ENCODE results near the gene ZNF844. TPM values are rescaled to one million over a fixed set of nuclear protein-coding genes. Genes with fewer than 3 reads are reported as not detected.

ZNF844 gene
- total RNA-seq = 1 to 10 TPM; 2.2 to 5.7 (median 4.9) TPM

DNA sequence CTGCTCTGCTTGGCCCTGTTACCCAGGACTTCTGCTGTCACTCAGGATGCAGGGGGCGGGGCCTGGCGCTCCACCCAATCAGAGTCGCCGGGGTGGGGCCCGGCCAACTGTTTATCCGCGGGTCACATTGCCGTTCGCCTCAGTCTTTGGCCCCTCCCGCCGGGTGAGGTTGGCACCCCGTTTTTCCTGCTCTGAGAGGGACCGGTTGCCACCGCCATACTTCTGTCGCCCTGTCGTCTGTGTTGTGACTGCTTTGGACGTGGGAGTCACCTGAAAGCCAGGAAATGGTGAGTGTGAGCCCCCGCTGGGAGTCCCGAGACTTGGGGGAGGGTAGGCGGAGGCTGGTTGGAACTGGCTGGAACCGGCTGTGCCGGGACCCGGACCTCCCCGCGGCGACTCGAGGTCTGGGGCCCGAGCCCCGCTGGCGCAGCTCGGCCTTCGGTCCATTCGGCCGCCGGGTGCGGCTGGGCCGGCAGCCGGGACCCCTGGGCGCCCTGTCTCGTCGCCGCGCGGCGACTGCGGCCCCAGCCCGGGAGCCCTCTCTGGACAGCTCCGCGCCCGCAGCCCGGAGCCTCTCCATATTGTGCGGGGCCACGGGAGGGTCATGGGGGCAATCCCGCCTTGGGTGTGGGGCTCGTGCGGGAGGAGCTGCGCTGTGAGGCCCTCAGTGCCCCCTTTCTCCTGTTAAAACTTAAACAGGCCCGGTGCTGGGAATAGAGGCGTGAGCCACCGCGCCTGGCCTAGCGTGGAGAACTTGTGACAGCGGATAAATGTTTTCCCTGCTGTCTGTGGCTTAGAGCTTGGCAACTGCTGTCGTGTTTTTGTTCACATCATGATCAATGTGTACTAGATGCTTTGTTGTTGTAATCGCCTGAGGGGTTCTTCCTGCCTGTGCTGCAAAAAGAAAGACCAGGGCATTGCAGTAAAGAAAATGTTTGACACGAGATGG, at the start of gene ZNF844:
ZNF844 (plus strand) TSS at position 142 of the 949 bp plus-strand sequence; CDS start at position 285, 143 bp downstream.
- intact Hi-C loops (cut with DNase I; ENCODE audit: low total_unique reads) = loop anchor here (1.0 to 10.0 kb wide), 4 partner anchors 75 to 268 kb away; partner anchors contain the start of genes ZNF20, ZNF491 and ZNF700

GRCh38 chr19:12015015-12015752, 49.3 kb upstream of the ZNF844 start:
- Histone ChIP-seq H3K4me1 (no peaks in the 10 kb centered on the region), H3K9me3 (peaks cover 14 to 51% (median 32%) of the 10 kb centered on the region in 3 donors), H3K4me3 (peak overlapping the region in 1 of 4 donors; percentile 27), H3K36me3 (peaks cover 17 to 59% of the 10 kb centered on the region in 2 donors), H3K27me3 (no peaks in the 10 kb centered on the region), H3K27ac (no peak overlapping the region)
- DNase-seq (no peak), ATAC-seq (no peak)
- intact Hi-C loops (cut with DNase I; ENCODE audit: low total_unique reads) = no loop called here
- no peak for TF ChIP-seq POLR2A (IDR thresholded peaks at IDR 0.05)
- TF ChIP-seq, protein P1, sequence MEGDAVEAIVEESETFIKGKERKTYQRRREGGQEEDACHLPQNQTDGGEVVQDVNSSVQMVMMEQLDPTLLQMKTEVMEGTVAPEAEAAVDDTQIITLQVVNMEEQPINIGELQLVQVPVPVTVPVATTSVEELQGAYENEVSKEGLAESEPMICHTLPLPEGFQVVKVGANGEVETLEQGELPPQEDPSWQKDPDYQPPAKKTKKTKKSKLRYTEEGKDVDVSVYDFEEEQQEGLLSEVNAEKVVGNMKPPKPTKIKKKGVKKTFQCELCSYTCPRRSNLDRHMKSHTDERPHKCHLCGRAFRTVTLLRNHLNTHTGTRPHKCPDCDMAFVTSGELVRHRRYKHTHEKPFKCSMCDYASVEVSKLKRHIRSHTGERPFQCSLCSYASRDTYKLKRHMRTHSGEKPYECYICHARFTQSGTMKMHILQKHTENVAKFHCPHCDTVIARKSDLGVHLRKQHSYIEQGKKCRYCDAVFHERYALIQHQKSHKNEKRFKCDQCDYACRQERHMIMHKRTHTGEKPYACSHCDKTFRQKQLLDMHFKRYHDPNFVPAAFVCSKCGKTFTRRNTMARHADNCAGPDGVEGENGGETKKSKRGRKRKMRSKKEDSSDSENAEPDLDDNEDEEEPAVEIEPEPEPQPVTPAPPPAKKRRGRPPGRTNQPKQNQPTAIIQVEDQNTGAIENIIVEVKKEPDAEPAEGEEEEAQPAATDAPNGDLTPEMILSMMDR (IDR thresholded peaks at IDR 0.05 in 4 of 5, conservative IDR thresholded peaks at IDR 0.05 in 1 of 5) = no peak
- in situ Hi-C loops (cut with MboI; ENCODE audit: low sequenced_read_pairs in 4 of 4) = no loop called here

More for the DNA sequence above, at the start of gene ZNF844:
- Histone ChIP-seq H3K27me3 (no peaks in the 10 kb centered on the region), H3K36me3 (peaks cover 0 to 17% of the 10 kb centered on the region in 2 donors), H3K4me1 (peaks cover 0 to 4% of the 10 kb centered on the region in 2 donors), H3K9me3 (peaks cover 0 to 11% (median 2%) of the 10 kb centered on the region in 3 donors), H3K4me3 (peak within 1 kb of the TSS; percentile 63 to 92 (median 82)), H3K27ac (peak within 1 kb of the TSS; percentile 85 to 97 (median 92))
- in situ Hi-C loops (cut with MboI; ENCODE audit: low sequenced_read_pairs in 4 of 4) = loop anchor here in 1 of 4 donors (5.0 kb wide), 1 partner anchor 77 kb away; the partner anchor contains the start of gene ZNF20
- peak; percentile 80 to 95 for TF ChIP-seq POLR2A (IDR thresholded peaks at IDR 0.05)
- TF ChIP-seq, protein P1 (IDR thresholded peaks at IDR 0.05 in 4 of 5, conservative IDR thresholded peaks at IDR 0.05 in 1 of 5) = no peak
- DNase-seq (peak; percentile 93 to 97), ATAC-seq (peak; percentile 96 to 97)

- in situ Hi-C loops (cut with MboI; ENCODE audit: low sequenced_read_pairs in 4 of 4) (no loop called here), intact Hi-C loops (cut with DNase I; ENCODE audit: low total_unique reads) (no loop called here)
- Histone ChIP-seq H3K4me1 (no peaks in the 10 kb centered on the region), H3K4me3 (peak overlapping the region in 1 of 4 donors; percentile 27), H3K9me3 (peaks cover 14 to 51% (median 32%) of the 10 kb centered on the region in 3 donors), H3K36me3 (peaks cover 17 to 59% of the 10 kb centered on the region in 2 donors), H3K27ac (no peak overlapping the region), H3K27me3 (no peaks in the 10 kb centered on the region)
- DNase-seq = no peak
- no peak for ATAC-seq
- TF ChIP-seq POLR2A (IDR thresholded peaks at IDR 0.05) = no peak
- TF ChIP-seq, protein P1 (IDR thresholded peaks at IDR 0.05 in 4 of 5, conservative IDR thresholded peaks at IDR 0.05 in 1 of 5) = no peak
Observed at GRCh38 chr19:12015753-12016116, 48.8 kb upstream of the ZNF844 start.

DNA sequence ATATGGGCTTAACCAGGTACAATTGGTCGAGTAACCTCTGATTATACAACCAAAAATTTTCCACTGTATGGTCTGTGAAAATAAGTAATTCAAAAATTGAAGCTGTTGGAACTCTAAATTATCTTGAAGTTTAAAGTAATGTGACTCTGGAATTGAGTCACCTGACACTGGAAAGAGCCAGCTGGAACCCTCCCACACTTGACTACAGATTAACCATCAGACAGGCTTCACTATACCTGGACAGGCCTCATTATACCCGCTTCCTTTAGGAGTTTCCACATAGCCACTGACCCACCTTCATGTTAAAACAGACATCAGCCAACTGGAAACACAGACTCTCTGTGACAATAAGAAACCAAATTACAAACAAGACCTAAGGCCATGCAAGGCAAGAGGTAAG, 30.3 kb upstream of the ZNF844 start:
- Histone ChIP-seq H3K4me1 (peaks cover 8 to 10% of the 10 kb centered on the region in 2 donors), H3K9me3 (no peaks in the 10 kb centered on the region), H3K27me3 (no peaks in the 10 kb centered on the region), H3K27ac (peak overlapping the region in 1 of 4 donors; percentile 91), H3K36me3 (peaks cover 0 to 5% of the 10 kb centered on the region in 2 donors), H3K4me3 (peak overlapping the region in 3 of 4 donors; percentile 86 to 95 (median 86))
- DNase-seq (no peak), ATAC-seq (no peak)
- TF ChIP-seq, protein P1 (IDR thresholded peaks at IDR 0.05 in 4 of 5, conservative IDR thresholded peaks at IDR 0.05 in 1 of 5) = no peak
- TF ChIP-seq POLR2A (IDR thresholded peaks at IDR 0.05) = no peak
- intact Hi-C loops (cut with DNase I; ENCODE audit: low total_unique reads) (loop anchor here (10.0 kb wide), 1 partner anchor 331 kb away; the partner anchor contains the start of gene ZNF442), in situ Hi-C loops (cut with MboI; ENCODE audit: low sequenced_read_pairs in 4 of 4) (no loop called here)
